Kasumi-1 (cell line): Measurements from ENCODE around the gene ZNF805.
A peak's percentile ranks its signal among the peaks of the same experiment; 100 is the strongest.
"Not testable (repeated sequence)": the region's sequence is repeated elsewhere in the genome, so short reads cannot be mapped to it uniquely, and the experiment has no call there.

Source experiments
- DNase-seq, 2 experiments: peaks; one replicate each; lab custom pipeline; 2025; lab: John Stamatoyannopoulos, UW

Gene ZNF805

GRCh38 chr19:57240311-57241090, at the start of gene ZNF805:
Gene ZNF805 (plus strand): TSS chr19:57240632. CDS start chr19:57240892, 260 bp downstream.
- peak; percentile 80 to 89 for DNase-seq

- peak; percentile 68 to 74 for DNase-seq
Observed at GRCh38 chr19:57191141-57192076, 49.0 kb upstream of the ZNF805 start, which contains the start of gene ZNF264. Gene ZNF264 (plus strand): TSS chr19:57191500. CDS start chr19:57191914, 414 bp downstream.

GRCh38 chr19:57192077-57192420, 48.4 kb upstream of the ZNF805 start:
- no peak for DNase-seq

- no peak for DNase-seq
Observed at GRCh38 chr19:57192993-57193392, 47.4 kb upstream of the ZNF805 start.

- not testable (repeated sequence) for DNase-seq
Observed at GRCh38 chr19:57197874-57198273, 42.6 kb upstream of the ZNF805 start.

- DNase-seq, result no peak
Observed at GRCh38 chr19:57202160-57202559, 38.3 kb upstream of the ZNF805 start.

GRCh38 chr19:57210381-57210780, 30.1 kb upstream of the ZNF805 start:
- DNase-seq, result no peak

- DNase-seq, result no peak
Observed at GRCh38 chr19:57212109-57212508, 28.3 kb upstream of the ZNF805 start.

GRCh38 chr19:57227502-57227901, 12.9 kb upstream of the ZNF805 start:
- DNase-seq, result no peak

GRCh38 chr19:57231686-57232085, 8.7 kb upstream of the ZNF805 start:
- no peak for DNase-seq

GRCh38 chr19:57233207-57233606, 7.2 kb upstream of the ZNF805 start:
- peak; percentile 47 to 49 for DNase-seq

- no peak for DNase-seq
Observed at GRCh38 chr19:57239982-57240310, 486 bp upstream of the ZNF805 start.

GRCh38 chr19:57241176-57241575, 744 bp downstream of the ZNF805 start:
- peak; percentile 2 to 30 for DNase-seq

GRCh38 chr19:57242821-57243220, 2.4 kb downstream of the ZNF805 start:
- DNase-seq, result no peak

GRCh38 chr19:57244513-57244912, 4.1 kb downstream of the ZNF805 start:
- DNase-seq, result no peak

- DNase-seq, result no peak
Observed at GRCh38 chr19:57245066-57245465, 4.6 kb downstream of the ZNF805 start.

GRCh38 chr19:57245959-57246358, 5.5 kb downstream of the ZNF805 start:
- DNase-seq, result no peak

- DNase-seq, result no peak
Observed at GRCh38 chr19:57248646-57249045, 8.2 kb downstream of the ZNF805 start.

GRCh38 chr19:57249329-57249728, 8.9 kb downstream of the ZNF805 start:
- DNase-seq, result no peak

GRCh38 chr19:57253767-57254166, 13.3 kb downstream of the ZNF805 start:
- not testable (repeated sequence) for DNase-seq

GRCh38 chr19:57262044-57262443, 21.6 kb downstream of the ZNF805 start:
- DNase-seq, result no peak

- DNase-seq, result no peak
Observed at GRCh38 chr19:57263244-57263741, 22.9 kb downstream of the ZNF805 start.

GRCh38 chr19:57267291-57267690, 26.9 kb downstream of the ZNF805 start:
- no peak for DNase-seq
